ENCODE data around the gene MAN2A1.

The MAN2A1 gene

GRCh38 chr5:109681763-109682162 lies 8.0 kb upstream of the MAN2A1 start:
- DNase-seq (ENCODE audit: low spot score): no peak

DNA sequence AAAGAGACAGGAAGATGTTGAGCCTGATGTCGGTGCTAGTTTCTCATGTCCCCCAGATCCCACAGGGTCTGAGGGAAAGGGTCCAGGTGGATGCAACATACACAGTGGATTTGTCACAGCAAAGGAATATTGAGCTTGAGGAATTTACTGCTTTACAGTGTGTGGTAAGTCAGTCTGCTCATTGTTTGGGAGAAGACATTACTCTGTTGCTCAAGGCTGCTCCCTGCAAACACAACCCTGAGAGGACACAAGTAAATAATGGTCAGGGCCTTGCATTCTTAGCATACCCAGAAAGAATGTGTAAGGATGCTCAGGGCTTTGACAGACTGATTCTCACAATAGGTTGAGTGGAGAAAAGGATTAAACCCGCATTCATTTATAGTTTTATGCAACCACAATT lies 7.3 kb upstream of the MAN2A1 start:
- DNase-seq (ENCODE audit: low spot score): no peak

- no peak for DNase-seq (ENCODE audit: low spot score)
These were observed 3.8 kb upstream of the MAN2A1 start for GRCh38 chr5:109685916-109686315.

- no peak for DNase-seq (ENCODE audit: low spot score)
These were observed 1.1 kb upstream of the MAN2A1 start for GRCh38 chr5:109688630-109688969.

DNA sequence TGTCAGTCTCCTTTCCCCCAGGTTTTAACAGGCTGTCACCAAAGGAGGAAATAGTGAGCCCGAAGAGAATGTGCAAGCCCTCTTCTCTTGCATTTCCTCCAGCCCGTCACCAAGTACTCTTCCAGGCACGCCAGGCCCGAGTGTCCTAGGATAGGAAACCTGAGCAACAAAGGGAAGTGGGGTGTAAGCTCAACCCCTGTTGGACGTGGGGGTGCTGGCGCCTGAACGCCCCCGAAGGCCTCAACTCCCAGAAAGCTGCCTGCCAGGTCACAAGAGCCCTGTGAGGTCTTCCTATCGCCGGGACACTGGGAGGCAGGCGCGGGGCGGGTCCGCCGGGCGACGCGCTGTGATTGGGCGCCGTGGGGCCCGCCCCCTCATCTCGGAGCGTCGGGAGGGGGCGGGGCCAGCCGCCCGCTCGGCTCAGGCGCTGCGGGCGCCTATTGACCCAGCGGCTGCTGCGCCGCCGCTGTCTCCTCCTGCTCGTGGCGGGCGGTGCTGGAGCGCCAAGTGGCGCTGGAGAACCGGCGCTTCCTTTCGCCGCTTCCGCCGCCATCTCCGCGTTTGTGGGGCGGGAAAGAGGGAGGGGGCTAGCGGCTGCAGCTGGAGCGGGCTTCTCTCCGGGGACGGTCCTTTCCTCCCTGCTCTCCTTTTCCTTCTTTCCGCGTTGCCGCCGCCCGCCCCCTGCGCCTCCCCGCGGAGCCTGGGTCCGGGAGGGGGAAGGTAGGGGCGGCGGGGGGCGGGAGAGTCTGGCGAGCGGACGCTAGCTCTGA lies 572 bp upstream of the MAN2A1 start:
- peak; percentile 93 for DNase-seq (ENCODE audit: low spot score)

DNA sequence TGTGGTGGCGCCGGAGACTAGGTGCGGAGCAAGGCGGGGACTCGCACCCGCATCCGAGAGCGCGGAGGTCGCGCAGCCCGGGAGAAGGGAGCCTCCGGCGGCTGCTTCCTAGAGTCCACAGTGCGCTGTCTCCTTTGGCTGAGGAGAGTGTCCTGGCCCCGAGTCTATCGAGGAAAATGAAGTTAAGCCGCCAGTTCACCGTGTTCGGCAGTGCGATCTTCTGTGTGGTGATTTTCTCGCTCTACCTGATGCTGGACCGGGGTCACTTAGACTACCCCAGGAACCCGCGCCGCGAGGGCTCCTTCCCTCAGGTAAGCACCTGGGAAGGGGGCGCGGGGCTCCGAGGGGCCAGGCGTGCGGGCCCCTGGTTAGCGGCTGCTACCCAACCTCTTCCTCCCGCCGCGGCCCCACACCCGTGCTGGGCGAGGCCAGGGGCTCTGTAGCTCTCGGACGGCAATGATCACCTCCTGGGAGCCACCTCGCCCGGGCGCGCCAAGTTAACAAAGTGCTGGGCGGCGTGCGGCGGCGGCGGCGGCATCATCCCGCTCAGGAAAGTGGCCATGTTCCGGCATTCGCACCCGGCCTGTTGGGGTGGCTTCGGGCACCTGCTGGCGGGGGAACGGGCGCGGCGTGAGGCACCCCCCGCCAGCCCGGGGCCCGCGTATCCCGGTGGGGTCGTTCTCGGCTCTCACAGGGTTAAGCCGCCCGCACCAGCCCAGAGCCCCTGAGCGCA lies 681 bp downstream of the MAN2A1 start:
- peak; percentile 45 for DNase-seq (ENCODE audit: low spot score)

- peak; percentile 89 for DNase-seq (ENCODE audit: low spot score)
These were observed 1.3 kb downstream of the MAN2A1 start for GRCh38 chr5:109690975-109691574.

DNA sequence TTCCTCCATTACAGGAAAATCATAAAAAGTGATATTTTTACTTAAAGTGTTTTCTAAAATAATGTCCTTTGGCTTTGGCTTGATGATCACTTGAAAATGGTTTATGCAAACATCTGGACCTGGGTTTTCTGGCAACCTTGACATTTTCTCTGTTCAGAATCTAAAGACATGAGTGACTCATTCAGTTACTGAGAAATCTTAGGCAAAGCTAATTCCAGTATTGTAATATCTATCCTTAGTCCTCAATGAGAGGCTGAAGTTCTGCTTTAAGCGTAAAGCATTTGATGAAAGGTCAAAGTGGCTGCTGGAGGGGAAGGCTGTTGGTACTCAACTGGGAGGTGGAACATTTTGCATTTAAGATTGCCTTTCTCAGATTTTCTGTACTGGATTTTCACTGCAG lies 2.3 kb downstream of the MAN2A1 start:
- peak; percentile 43 for DNase-seq (ENCODE audit: low spot score)

DNA sequence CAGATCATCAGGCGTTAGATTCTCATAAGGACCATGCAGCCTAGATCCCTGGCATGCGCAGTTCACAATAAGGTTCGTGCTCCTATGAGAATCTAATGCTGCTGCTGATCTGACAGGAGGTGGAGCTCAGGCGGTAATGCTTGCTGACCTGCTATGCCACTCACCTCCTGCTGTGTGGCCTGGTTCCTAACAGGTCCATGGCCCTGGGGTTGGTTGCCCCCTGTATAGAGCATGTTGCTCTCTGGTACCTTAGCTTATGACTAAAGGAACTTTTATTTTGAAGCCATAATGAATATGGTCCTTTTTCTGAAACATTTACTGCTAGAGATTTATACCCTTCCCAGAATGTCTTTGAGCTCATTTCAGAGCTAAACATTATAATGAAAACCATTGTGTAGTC lies 3.1 kb downstream of the MAN2A1 start:
- no peak for DNase-seq (ENCODE audit: low spot score)

DNA sequence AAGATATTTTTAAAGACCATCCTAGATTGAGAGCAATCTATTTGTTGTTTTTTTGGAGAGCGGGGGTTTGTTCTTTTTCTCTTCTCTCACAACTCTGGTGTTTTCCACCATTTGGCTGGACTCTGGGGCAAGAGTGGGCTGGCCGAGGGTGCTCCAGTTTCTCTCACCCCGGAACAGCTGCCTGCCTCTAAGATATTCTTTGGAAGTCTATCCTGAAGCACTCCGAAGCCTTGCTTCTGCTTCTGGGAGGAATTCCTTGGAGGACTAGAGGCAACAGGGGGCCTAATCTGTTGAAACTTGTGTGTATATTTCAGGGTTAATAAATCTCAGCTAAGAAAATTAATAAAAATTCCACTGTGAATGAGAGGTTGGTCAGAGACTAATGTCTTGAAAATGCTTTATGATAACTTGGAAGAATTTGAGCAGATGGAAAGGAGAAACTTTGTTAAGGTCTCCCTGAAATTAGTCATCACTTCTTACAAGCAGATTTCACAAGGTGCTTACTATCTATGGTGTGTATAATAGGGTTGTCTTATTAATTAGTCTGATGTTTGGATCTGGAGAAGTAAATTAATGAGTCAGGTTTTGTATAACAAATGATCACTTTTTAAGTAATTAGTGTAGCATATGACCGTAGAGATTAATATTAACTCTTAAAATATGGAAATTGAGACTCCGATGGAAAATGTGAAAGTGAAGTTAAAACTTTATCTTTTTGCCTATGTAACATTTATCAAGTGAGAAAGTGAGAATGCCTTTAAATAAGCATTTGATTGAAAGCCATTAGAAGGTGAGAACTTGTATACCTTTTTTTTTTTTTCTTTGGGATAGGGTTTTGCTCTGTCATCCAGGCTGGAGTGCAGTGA lies 4.0 kb downstream of the MAN2A1 start:
- no peak for DNase-seq (ENCODE audit: low spot score)

DNA sequence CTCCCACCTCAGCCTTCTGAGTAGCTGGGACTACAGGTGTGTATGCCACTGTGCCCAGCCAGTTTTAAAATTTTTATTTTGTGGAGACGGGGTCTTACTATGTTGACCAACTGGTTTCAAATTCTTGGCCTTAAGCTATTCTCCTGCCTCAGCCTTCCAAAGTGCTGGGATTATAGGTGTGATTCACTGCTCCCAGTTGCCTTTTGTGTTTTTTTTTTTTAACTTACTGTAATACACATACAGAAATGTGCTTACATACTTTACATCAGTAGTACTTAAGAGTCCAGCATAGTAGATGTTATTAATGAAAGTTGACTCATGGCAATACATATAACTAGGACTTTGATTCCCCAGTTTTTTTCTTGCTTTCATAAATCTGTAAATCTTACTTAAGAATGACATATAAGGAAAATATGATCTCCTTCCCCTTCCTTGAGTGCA lies 4.7 kb downstream of the MAN2A1 start:
- DNase-seq (ENCODE audit: low spot score): no peak

GRCh38 chr5:109695005-109695926 lies 5.5 kb downstream of the MAN2A1 start:
- DNase-seq (ENCODE audit: low spot score): no peak

GRCh38 chr5:109697339-109697738 lies 7.6 kb downstream of the MAN2A1 start:
- DNase-seq (ENCODE audit: low spot score): no peak

DNA sequence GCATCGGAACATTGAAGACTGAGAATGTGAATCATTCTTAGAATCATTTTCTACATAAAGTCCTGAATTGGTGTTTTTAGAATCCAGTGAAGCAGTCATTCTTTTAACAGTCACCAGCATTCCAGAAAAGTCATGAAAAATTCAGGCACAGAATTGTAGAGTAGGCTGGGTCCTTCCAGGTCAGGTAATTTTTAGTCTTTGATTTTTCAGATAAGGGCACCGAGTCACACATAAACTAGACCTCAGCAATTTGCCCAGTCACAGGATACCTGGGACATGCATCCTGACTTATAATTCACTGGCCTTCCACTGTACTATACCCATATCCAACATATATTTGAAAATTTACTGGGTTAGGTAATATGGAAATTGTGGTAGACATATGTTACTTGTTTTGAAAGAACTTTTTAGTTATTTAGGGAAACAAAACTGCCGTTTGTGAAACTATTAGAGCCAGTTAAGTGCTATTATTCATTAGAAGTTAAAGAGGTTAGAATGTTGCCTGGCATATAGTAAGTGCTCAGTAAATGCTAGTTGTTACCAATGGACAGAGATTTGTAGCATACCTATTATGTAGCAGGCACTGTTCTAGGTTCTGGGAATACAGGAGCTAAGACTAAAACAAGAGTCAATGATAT lies 10.9 kb downstream of the MAN2A1 start:
- DNase-seq (ENCODE audit: low spot score): no peak

- DNase-seq (ENCODE audit: low spot score): no peak
These were observed 11.5 kb downstream of the MAN2A1 start for GRCh38 chr5:109701252-109701651.

GRCh38 chr5:109701792-109702191 lies 12.1 kb downstream of the MAN2A1 start:
- no peak for DNase-seq (ENCODE audit: low spot score)

DNA sequence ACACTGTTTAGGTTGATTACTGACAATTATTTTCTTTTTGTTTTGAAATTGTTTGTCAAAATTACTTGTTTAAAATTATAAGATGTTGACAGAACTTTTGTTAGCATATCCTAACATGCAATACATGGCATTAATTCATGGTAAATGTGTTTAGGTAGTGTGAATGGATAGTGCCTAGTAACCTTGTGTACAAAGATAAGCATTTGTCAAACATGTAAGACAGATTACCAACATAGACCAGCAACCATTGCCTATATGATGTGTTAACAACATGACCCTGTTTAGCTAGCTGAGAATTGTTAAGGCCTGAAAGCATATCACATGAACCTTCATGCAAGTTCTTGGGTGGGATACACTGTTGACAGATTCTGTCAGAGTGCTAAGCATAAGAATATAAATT lies 13.4 kb downstream of the MAN2A1 start:
- no peak for DNase-seq (ENCODE audit: low spot score)

DNA sequence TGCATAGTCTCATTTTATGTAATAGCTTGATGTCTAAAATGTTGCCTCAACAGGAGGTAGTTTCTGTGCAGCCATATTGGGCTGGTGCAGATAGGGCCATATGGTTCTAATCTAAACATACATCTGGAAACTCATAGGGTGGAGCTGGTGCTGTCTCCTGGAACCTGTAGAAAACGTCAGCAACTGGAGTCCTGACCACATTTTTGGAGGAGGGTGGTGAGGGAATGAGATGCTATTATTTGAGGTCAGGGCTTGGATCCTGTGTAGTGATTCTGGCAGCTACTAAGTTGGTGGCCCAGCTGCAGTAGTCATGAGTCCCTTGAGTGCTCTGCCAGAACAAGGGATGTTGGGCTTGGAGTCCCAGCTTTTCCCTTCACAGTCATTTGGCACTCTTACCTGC lies 14.1 kb downstream of the MAN2A1 start:
- DNase-seq (ENCODE audit: low spot score): no peak

- no peak for DNase-seq (ENCODE audit: low spot score)
These were observed 14.7 kb downstream of the MAN2A1 start for GRCh38 chr5:109704282-109704952.

GRCh38 chr5:109705596-109705995 lies 15.9 kb downstream of the MAN2A1 start:
- no peak for DNase-seq (ENCODE audit: low spot score)

Data from RKO (cell line).